ENCODE results near the gene MRPL37. TPM values are rescaled to one million over a fixed set of nuclear protein-coding genes. Genes with fewer than 3 reads are reported as not detected.
"Not testable (repeated sequence)": the region's sequence is repeated elsewhere in the genome, so short reads cannot be mapped to it uniquely, and the experiment has no call there.

MRPL37 gene
- 55.4 TPM for total RNA-seq

DNA sequence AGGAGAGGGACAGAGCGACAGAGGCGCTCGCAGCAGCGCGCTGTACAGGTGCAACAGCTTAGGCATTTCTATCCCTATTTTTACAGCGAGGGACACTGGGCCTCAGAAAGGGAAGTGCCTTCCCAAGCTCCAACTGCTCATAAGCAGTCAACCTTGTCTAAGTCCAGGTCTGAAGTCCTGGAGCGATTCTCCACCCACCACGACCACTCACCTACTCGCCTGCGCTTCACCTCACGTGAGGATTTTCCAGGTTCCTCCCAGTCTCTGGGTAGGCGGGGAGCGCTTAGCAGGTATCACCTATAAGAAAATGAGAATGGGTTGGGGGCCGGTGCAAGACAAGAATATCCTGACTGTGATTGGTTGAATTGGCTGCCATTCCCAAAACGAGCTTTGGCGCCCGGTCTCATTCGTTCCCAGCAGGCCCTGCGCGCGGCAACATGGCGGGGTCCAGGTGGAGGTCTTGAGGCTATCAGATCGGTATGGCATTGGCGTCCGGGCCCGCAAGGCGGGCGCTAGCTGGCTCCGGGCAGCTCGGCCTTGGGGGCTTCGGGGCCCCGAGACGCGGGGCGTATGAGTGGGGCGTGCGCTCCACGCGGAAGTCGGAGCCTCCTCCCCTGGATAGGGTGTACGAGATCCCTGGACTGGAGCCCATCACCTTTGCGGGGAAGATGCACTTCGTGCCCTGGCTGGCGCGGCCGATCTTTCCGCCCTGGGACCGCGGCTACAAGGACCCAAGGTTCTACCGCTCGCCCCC, at the start of gene MRPL37, which contains the start of gene CYB5RL:
Gene MRPL37, plus strand, starts transcription at position 403 of the 754 bp plus-strand sequence. Its CDS starts 77 bp downstream, at position 480.
Gene CYB5RL, minus strand, starts transcription at position 266 of the 754 bp plus-strand sequence. CDS start 4,414 bp downstream, outside the sequence.
- DNase-seq (ENCODE audit: low spot score), result peak; percentile 96

DNA sequence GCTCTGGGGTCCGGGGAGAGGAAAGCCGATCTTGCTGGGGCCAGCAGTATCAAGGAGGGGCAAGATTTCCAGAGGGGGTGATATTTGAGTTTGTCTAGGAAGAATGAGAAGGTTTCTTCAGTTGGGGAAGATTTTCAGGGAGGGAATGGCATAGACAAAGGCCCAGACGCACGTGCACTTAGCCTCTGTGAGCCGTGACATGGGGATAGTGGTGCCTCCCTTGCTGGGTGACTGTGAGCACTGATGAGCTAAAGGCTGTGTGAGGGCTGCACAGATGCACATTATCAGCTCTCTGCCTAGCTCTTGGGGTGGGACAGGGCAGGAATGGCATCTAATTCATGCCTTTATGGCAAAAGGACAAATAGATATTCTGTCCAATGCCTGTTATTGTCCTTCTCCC, 49.0 kb upstream of the MRPL37 start:
- no peak for DNase-seq (ENCODE audit: low spot score)

DNA sequence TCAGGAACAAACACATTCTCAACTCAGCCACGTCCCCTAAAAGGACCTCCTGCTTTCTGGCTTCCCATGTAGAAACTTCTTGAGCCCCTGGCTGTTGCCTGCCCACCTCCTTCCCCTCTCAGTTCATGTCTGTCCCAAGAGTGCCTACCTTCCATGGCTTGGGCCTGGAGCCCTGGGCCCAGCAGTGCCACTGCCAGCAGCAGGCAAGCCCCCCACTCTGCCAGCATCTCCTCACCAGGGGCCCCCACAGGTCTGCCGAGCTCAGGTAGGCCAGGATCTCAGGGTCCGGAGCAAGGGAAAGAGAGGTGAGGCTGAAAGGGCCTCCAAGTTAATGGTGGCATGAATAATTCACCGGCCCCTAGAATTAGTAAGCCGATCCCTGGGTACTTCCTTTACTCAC, 47.3 kb upstream of the MRPL37 start, which contains the start of gene CDCP2:
Gene CDCP2, minus strand, starts transcription at position 305 of the 400 bp plus-strand sequence. Its CDS starts 78 bp downstream, at position 227.
- DNase-seq (ENCODE audit: low spot score), result no peak

DNA sequence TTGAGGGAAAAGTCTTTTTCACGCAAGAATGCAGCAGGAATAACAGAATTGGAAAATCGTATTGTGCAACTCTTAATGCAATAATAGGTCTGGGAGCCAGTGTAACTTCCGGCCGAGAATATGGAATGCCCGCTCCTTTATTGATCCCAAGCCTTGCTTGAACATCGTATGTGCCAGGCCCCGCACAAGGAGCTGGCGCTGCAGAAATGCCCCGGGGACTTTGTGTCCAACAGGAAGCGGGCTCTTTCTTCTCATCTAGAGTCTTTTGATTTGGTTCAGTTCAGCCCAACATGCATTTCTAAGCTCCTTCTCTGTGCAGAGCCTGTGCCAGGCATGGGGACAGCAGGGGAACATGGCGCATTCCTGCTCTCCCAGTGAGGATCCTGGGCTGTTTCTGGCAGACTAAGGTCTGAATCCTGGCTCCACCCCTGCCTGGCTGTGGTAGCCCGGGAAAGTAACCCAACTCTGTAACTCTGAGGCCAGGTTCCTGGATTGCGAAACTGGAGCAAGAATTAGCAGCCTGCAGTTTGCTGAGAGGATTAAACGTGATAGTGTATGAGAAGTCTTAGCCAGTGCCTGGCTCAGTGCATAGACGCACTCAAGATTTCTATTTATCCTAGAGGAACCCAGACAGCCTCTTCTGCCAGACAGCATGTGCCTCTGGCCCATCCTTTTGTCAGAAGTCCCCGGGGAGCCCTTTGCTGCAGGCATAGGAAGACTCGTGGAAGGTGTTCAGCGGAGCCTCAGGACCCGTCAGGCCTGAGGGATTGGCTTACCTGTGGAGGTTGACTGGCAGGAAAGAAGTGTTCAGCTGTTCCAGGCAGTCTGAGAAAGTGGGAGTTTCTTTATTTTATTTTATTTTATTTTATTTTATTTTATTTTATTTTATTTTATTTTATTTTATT, 46.2 kb upstream of the MRPL37 start:
- DNase-seq (ENCODE audit: low spot score), result peak; percentile 81

DNA sequence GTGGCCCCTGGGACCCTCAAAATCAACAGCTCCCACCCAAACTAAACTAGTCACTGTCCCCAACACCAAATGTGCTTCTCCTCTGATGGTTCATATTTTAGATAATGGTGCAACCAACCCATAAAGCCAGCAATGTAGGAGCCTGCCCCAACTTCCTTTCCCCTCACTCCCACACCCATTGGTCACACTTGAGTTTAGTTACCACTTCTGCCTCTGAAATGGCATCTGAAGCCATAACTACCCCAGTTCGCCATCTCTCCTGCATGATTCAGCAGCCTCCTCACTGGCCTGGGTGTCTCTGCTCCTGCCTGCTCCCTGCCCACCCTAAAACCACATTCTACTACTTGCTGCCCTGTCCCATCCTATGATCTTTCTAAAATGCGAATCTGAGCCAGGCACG, 43.8 kb upstream of the MRPL37 start:
- DNase-seq (ENCODE audit: low spot score), result no peak

DNA sequence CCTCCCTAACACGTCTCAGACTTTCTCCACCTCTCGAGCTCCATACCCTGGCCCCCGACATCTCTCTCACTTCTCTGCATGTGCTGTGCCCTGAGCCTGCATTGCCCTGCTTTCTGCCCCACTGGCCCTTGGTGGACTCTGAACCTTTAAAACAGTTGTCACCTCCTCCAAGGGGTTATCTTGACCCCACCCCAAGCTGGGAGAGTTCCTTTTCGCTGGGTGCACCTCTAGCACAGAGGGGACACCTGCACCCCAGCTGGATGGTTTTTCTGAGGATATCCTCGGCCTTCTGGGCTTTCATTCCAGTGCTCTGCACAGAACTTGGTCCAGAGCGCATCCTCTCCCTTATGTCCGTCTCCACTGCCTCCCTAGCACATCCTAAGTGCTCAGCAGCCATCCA, 43.0 kb upstream of the MRPL37 start:
- DNase-seq (ENCODE audit: low spot score), result no peak

DNA sequence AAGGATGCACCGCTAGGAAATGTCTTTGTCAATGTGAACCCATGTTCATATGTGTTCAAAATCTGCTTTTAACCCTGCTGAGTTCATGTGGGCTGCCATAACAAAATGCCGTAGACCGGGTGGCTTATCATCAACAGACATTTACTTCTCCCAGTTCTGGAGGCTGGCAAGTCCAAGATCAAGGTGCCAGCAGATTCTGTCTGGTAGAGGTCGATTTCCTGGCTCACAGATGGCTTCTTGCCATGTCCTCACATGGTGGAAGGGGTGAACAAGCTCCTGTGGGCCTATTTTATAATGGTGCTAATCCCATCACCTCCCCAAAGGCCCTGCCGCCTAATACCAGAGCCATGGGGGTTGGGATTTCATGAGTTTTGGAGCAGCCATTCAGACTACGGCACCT, 42.6 kb upstream of the MRPL37 start:
- no peak for DNase-seq (ENCODE audit: low spot score)

DNA sequence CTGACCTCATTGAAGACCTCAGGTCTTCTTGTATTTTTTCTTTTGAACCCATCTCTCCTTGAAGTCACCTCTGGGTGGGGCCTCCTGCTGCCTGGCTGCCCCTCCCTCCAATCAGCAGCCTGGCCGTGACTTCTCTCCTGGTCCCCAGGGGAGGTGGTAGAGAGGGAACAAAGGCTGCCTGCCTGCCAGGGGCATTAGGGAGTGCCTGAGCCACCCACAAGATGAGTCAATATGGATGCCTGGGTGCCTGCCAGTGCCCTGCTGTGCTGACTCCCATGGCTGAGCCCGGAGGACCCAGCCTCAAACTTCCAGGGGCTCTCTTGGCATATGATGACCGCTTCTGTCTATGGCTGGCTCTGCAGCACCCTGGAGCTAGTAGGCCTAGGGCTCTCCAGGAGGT, 41.9 kb upstream of the MRPL37 start:
- peak; percentile 80 for DNase-seq (ENCODE audit: low spot score)

DNA sequence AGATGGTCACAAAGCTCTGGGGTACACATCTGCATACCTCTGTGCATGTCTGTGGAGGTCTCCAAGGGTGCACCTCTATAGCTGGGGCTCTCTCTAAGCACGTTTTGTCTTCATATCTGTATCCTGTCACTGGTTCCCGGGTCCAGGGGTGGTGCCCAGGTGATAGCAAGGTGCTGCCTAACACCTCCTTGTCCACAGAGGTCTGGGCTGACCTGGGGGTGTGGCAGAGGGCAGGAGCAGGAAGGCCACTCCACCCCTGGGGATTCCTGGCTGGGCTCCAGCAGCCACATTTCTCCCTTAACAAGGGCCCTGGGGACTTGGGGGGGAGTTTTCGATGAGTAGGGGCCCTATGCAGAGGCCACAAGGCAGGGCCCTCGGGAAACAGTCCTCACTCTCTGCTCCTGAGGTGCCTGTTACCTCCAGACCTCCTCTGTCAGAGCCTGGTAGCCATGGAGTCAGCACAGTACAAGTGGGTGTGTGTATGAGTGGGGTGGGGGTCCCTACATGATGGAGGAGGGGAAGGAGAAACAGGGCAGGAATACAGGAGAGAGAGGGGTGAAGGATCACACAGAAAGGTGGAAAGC, 40.1 kb upstream of the MRPL37 start:
- no peak for DNase-seq (ENCODE audit: low spot score)

DNA sequence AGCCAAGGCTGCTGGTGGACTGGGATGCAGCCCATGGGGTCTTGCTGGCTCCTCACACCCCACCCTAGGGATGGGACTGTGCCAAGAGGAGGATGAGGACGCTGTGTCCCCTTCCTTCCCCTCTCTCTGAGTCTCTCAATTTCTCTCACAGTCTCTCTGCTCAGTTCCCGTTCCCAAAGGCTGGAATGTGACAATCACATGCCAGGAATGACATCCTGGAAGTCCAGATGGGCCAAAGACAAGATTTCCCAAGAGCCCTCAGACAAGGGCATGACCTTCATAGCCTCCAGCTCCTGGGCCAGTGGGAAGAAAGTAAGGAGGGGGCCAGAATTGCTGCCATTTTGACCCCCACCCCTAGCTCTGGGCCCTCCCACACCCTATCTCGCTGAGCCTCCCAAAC, 39.6 kb upstream of the MRPL37 start:
- DNase-seq (ENCODE audit: low spot score), result no peak

DNA sequence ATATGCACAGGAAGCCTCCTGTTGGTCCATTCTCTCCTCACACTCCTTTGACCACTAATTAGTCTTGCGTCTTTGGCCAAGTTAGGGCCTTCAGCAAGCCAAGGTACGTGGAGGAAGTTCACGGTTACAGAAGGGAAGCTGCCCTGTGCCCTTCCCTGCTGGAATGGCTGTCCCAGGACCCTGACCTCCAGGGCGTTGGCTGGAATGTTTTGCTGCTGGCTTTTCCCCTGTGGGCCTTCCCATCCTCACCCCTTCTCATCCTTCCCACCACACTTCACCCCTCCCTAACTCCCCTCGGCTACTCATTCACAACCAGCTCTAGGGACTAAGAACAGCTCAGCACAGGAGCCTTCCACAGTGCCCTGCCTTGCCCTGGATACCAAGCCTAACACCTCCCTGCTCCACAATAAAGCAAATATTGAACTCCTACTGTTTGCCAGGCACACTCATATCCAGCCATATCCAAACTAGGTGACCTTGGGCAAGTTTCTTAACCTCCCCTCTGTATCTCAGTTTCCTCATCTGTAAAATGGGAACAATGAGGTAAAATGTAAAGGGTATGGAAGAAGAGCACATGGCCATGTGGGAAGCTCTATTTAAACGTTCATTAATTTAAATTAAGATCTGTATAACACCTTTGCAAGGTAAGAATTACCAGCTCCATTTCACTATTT, 38.3 kb upstream of the MRPL37 start:
- DNase-seq (ENCODE audit: low spot score), result no peak

DNA sequence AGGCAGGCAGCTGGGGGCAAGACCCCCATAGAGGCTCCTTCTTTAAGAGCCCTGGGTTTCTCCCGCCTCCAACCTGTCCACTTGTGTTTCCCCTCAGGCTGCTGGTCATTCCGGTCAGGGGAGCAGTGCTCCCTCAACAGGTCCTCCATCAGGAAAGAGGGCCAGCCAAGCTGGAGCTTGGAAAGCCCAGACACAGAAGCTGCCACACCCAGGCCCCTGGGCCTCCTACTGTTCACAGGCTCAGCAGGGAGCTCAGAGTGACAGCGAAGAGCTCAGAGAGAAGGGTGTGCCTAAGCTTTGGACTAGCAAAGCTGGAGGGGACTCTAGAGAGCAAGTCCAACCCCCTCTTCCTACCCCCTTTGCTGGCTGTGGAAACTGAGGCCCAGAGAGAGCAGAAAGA, 36.9 kb upstream of the MRPL37 start:
- no peak for DNase-seq (ENCODE audit: low spot score)

DNA sequence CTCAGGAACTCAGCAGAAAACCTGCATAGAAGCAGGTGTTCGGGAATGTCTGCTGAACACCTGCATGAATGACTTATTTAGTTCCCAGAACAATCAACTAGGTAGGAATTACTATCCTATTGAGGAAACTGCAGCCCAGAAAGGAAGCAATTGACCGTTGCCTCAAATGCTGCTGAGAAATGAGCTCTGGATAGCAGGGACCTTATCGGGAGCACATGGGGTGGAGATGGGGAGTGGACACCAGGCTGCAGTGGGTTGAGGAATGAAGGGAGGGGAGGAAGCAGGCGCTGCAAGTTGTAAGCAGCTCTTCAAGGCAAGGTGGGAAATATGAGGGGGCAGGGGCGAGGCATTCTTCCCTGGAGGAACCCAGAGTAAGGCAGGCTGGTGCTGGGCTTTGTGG, 36.4 kb upstream of the MRPL37 start:
- no peak for DNase-seq (ENCODE audit: low spot score)

DNA sequence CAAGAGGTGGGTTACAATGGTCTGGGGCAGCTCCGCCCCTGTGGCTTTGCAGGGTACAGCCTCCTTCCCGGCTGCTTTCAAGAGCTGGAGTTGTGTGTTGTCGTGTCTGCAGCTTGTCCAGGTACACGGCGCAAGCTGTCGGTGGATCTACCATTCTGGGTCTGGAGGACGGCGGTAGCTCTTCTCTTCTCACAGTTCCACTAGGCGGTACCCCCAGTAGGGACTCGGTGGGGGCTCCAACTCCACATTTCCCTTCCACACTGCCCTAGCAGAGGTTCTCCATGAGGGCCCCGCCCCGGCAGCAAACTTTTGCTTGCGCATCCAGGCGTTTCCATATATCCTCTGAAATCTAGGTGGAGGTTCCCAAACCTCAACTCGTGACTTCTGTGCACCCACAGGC, 34.8 kb upstream of the MRPL37 start:
- no peak for DNase-seq (ENCODE audit: low spot score)

DNA sequence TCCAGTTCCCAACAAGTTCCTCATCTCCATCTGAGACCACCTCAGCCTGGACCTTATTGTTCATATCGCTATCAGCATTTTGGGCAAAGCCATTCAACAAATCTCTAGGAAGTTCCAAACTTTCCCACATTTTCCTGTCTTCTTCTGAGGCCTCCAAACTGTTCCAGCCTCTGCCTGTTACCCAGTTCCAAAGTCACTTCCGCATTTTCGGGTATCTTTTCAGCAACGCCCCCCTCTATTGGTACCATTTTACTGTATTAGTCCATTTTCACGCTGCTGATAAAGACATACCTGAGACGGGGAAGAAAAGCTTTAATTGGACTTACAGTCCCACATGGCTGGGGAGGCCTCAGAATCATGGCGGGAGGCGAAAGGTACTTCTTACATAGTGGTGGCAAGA, 33.6 kb upstream of the MRPL37 start:
- DNase-seq (ENCODE audit: low spot score), result not testable (repeated sequence)

DNA sequence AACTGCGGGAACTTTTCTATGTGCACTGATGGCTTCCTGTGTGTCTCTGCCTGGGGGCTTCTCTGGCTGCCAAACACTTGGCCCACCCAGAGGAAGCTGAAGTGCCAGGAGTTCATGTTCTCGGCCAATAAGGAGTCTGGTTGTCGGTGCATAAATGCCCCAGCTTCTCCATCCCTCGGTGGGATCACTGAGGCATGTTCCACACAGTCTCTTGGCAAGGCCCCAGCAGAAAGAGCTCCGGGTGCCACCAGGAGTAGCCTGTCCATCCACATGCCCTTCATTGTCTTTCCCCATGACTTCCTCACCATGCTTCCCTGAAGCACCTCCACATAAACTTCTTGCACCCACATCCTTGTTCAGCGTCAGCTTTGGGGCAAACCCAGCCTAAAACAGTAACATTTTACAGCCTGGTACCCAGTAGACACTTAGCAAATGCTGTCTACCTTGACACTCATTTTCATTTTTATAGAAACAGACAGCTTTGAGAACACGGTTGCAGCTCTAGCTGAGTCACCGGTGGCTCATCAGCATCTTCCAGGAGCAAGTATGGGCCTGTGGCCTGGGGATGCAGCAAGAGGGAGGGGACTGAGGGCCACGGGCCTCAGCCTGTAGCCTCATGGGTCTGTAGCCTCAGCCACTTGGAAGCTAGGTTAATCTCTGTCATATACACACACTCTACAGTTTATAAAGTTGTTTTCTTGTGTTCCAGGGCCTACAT, 32.4 kb upstream of the MRPL37 start:
- no peak for DNase-seq (ENCODE audit: low spot score)

DNA sequence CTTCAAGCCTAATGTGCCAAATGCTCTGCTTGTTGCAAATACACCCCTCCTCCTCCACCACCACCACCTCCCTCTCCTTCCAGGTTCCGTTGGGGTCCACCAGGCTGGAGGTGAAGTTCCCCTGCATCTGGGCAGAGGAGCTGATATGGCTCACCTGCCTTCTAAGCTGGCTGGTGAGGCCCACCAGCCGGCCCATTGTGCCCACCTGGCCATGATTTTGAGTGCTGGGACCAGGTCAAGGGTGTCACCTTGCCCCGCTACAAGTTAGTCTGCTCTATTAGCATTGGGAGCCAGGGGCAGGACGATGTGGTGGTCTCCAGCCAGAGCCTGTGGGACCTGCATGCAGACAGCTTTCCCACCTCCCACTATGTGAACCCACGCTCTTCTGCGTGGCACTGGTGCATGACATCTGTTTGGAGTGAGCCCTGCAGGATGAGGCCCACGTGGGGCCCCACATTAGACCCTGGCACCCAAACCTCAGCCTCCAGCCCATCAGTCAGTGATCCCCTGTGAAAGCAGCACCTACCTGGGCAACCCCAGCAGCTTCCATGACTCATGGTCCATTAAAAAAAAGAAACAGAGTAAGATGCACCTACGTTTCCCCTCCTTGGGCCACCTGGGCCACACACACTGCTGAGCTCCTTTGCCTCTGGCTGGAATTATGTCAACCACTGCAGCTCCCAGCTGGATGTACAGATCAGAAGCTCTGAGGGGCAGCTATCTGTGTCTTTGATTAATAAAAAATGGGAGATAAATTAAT, 31.6 kb upstream of the MRPL37 start:
- no peak for DNase-seq (ENCODE audit: low spot score)

DNA sequence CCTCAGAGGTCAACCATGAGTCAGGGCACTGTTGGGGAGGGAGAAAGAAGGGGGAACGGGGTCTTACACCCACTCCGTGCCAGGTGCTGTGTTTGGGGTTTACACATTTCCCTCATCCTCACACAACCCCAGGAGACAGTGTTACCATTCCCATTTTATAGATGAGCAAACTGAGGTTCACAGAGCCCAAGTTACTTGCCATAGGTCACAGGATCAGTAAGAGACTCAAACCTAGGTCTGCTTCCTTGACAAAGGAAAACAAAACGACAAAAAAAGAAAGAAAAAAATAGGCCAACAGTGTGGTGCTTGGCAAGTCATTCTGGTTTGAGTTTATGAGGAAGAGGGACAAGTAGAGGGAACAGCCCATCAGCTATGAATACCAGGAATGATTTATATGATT, 30.9 kb upstream of the MRPL37 start:
- DNase-seq (ENCODE audit: low spot score), result no peak

DNA sequence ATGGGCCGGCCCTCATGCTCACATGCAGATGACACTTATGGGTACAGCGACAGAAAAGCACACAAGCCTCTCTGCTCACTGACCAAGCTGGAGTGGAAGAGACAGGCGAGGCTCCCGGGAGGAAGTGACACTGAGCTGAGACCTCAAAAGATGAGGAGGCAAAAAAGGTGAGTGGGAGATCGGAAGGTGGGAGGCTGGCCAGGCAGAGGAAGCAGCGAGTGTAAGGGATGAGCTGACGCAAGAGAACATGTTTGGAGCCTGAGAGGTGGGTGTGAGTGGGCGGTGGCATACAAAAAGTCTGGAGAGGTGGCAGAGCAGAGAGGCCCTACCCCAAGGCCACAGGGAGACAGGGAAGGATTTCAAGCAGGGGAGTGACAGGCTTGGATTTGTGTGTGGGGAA, 29.0 kb upstream of the MRPL37 start:
- DNase-seq (ENCODE audit: low spot score), result no peak

DNA sequence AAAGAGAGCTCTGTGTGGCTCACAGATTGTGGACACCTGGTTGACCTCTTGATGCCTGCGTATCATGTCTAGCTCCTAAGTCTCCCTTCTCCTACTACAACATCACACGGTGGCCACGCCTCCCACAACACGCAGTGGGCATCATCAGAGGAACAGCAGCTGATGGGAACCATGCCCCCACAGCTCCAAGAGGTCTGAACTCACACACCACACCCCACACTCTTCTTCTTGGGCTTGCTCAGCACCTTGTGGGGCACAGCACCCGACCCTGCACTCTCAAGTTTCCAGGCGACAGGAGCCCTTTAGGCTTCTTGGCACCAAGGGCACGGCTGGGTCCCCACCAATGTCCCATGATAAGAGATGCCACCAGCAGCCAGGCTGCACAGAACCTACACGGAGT, 28.4 kb upstream of the MRPL37 start:
- DNase-seq (ENCODE audit: low spot score), result no peak
